Neural progenitor cell (in vitro differentiated cells): ENCODE data around the gene SPEF2. TPM values are rescaled to one million over a fixed set of nuclear protein-coding genes. Genes with fewer than 3 reads are reported as not detected.

ENCODE experiments used
- DNase-seq: peaks from one replicate; pipeline ENCODE4 v3.0.0-alpha.2; 2016; ENCODE audit warnings: low spot score
- H2AFZ ChIP-seq: fragments of 200-600 bp; sonication (generic); replicated peaks from 2 replicates; pipeline ENCODE4 v1.6.1; 2016; ENCODE audit warnings: antibody characterized with exemption
- H3F3A ChIP-seq: fragments of 200-600 bp; sonication (generic); 2 replicates; pipeline ENCODE4 v1.6.1; 2016; ENCODE audit warnings: antibody characterized with exemption, low read depth
- H3K27ac ChIP-seq: fragments of 200-600 bp; sonication (generic); 2 replicates; pipeline ENCODE4 v1.5.1; 2016; ENCODE audit warnings: mild to moderate bottlenecking
- H3K27me3 ChIP-seq: fragments of 200-600 bp; sonication (generic); 2 replicates; pipeline ENCODE4 v1.6.1; 2016; ENCODE audit warnings: mild to moderate bottlenecking, moderate library complexity
- H3K36me3 ChIP-seq: fragments of 200-600 bp; sonication (generic); 2 replicates; pipeline ENCODE4 v1.5.1; 2016
- H3K4me1 ChIP-seq: fragments of 200-600 bp; sonication (generic); 2 replicates; pipeline ENCODE4 v1.6.1; 2016; ENCODE audit warnings: mixed run types
- H3K4me2 ChIP-seq: fragments of 200-600 bp; sonication (generic); 2 replicates; pipeline ENCODE4 v1.6.1; 2016
- H3K4me3 ChIP-seq: fragments of 200-600 bp; sonication (generic); 2 replicates; pipeline ENCODE4 v1.5.1; 2016
- H3K79me2 ChIP-seq: fragments of 200-600 bp; sonication (generic); 2 replicates; pipeline ENCODE4 v1.6.1; 2016; ENCODE audit warnings: low read depth
- H3K9ac ChIP-seq: fragments of 200-600 bp; sonication (generic); 2 replicates; pipeline ENCODE4 v1.6.1; 2016
- H3K9me3 ChIP-seq: fragments of 200-600 bp; sonication (generic); 2 replicates; pipeline ENCODE4 v1.5.1; 2016; ENCODE audit warnings: low read depth
- H4K20me1 ChIP-seq: fragments of 200-600 bp; sonication (generic); 2 replicates; pipeline ENCODE4 v1.6.1; 2016; ENCODE audit warnings: low read depth
- H3K27ac Mint-ChIP-seq: 3 replicates; pipeline ENCODE4 v1.8.0; 2021; ENCODE audit warnings: mixed read lengths
- H3K27me3 Mint-ChIP-seq: 2 replicates; pipeline ENCODE4 v1.8.0; 2022; ENCODE audit warnings: low read depth, mild to moderate bottlenecking, inconsistent platforms, moderate library complexity, mixed read lengths; ENCODE audit not compliant: insufficient read depth
- H3K36me3 Mint-ChIP-seq: 3 replicates; pipeline ENCODE4 v1.8.0; 2021; ENCODE audit warnings: mixed read lengths
- H3K4me1 Mint-ChIP-seq: 3 replicates; pipeline ENCODE4 v1.8.0; 2021; ENCODE audit warnings: mixed read lengths
- H3K4me3 Mint-ChIP-seq: 3 replicates; pipeline ENCODE4 v1.8.0; 2021; ENCODE audit warnings: mild to moderate bottlenecking, moderate library complexity, mixed read lengths
- H3K9me3 Mint-ChIP-seq: 3 replicates; pipeline ENCODE4 v1.8.0; 2020; ENCODE audit warnings: mixed read lengths
- CTCF ChIP-seq: fragments of 200-600 bp; sonication (generic); IDR thresholded peaks from 2 replicates; pipeline ENCODE4 v1.5.1; 2017; ENCODE audit warnings: antibody characterized with exemption, mild to moderate bottlenecking
- EZH2 ChIP-seq: fragments of 200-600 bp; sonication (generic); IDR thresholded peaks from 2 replicates; pipeline ENCODE4 v1.6.1; 2017; ENCODE audit warnings: antibody characterized with exemption, mild to moderate bottlenecking, moderate library complexity
- EZH2phosphoT487 ChIP-seq: fragments of 200-600 bp; sonication (generic); IDR thresholded peaks from 2 replicates; pipeline ENCODE4 v1.6.1; 2017; ENCODE audit warnings: antibody characterized with exemption
- total RNA-seq: library from RNA; depleted of rRNA; stranded (reverse); fragments of >200 nt; gene quantifications from 2 replicates; pipeline ENCODE4 v1.2.3, GENCODE V29; 2015; ENCODE audit warnings: low replicate concordance

Gene SPEF2
- total RNA-seq, 1 donor from 2014 or later = 5.8 TPM

DNA sequence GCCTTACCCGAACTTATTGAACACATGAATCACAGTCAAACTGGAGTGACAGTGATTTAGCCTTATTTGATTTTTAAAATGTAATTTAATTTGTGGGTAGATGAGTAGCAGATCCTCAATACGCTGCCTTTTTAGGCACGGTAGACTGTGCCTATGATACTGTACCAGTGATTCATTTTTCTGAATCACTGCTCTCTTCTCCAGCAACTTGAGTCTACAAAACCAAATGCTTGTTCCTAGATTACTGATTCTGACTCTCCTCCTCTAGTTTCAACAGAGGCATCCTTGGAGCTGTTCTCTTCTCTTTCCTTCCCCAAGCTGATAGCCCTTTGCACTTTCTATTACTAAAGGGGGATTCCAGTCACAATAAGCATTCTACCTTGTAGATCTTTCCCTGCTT, 144.7 kb downstream of the SPEF2 start:
- H3K27me3 ChIP-seq = peaks cover 100% of the 10 kb centered on the region
- H3K9ac ChIP-seq = no peak overlapping the region
- H3K79me2 ChIP-seq = no peaks in the 10 kb centered on the region
- no peak overlapping the region for H3K4me2 ChIP-seq
- no peak overlapping the region for H3K27ac ChIP-seq
- no peaks in the 10 kb centered on the region for H3K4me1 Mint-ChIP-seq
- H3K27ac Mint-ChIP-seq = no peak overlapping the region
- no peaks in the 10 kb centered on the region for H3K27me3 Mint-ChIP-seq
- H3K36me3 Mint-ChIP-seq = no peaks in the 10 kb centered on the region
- DNase-seq = no peak
- no peak overlapping the region for H3K4me3 ChIP-seq
- H3K9me3 ChIP-seq = no peaks in the 10 kb centered on the region
- H3K4me3 Mint-ChIP-seq = no peak overlapping the region
- no peaks in the 10 kb centered on the region for H3K9me3 Mint-ChIP-seq
- H3K4me1 ChIP-seq = no peaks in the 10 kb centered on the region
- no peaks in the 10 kb centered on the region for H3K36me3 ChIP-seq
- no peak for TF ChIP-seq EZH2phosphoT487
- TF ChIP-seq EZH2 = no peak
- no peak for TF ChIP-seq CTCF
- no peaks in the 10 kb centered on the region for H3F3A ChIP-seq
- H4K20me1 ChIP-seq = no peaks in the 10 kb centered on the region
- H2AFZ ChIP-seq = no peak overlapping the region

DNA sequence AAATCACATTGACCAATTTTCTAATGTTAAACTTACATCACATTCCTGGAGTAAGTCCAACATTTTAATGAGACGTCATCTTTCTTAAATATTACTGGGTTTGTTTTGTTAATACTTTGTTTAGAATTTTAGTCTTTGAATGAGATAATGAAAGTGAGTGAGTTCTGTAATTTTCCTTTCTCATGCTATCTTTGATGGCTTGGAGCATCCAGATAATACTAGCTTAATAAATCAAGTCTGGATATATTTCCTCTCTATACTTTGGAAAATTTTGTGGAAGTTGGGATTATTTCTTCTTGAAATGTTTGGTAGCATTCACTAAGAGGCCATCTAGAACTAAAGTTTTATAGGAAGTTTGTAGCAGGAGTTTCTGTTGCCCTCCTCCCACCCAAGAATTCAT, 148.3 kb downstream of the SPEF2 start:
- no peak overlapping the region for H3K4me2 ChIP-seq
- no peak for DNase-seq
- H3K27me3 ChIP-seq = peaks cover 81% of the 10 kb centered on the region
- no peak overlapping the region for H3K4me3 Mint-ChIP-seq
- peaks cover 11% of the 10 kb centered on the region for H3K4me1 Mint-ChIP-seq
- peaks cover 7% of the 10 kb centered on the region for H3K4me1 ChIP-seq
- no peak overlapping the region for H3K9ac ChIP-seq
- H3K27ac Mint-ChIP-seq = no peak overlapping the region
- H3K9me3 ChIP-seq = no peaks in the 10 kb centered on the region
- no peaks in the 10 kb centered on the region for H3K79me2 ChIP-seq
- H4K20me1 ChIP-seq = no peaks in the 10 kb centered on the region
- H3K36me3 ChIP-seq = no peaks in the 10 kb centered on the region
- H2AFZ ChIP-seq = no peak overlapping the region
- no peaks in the 10 kb centered on the region for H3K27me3 Mint-ChIP-seq
- no peaks in the 10 kb centered on the region for H3K9me3 Mint-ChIP-seq
- no peaks in the 10 kb centered on the region for H3K36me3 Mint-ChIP-seq
- H3F3A ChIP-seq = no peaks in the 10 kb centered on the region
- no peak overlapping the region for H3K27ac ChIP-seq
- H3K4me3 ChIP-seq = no peak overlapping the region
- no peak for TF ChIP-seq CTCF
- no peak for TF ChIP-seq EZH2phosphoT487
- TF ChIP-seq EZH2 = no peak

- Histone ChIP-seq H3K4me2 (peak overlapping the region; percentile 47), H3F3A (no peaks in the 10 kb centered on the region), H3K27ac (no peak overlapping the region), H3K79me2 (no peaks in the 10 kb centered on the region), H3K27me3 (peaks cover 62% of the 10 kb centered on the region), H4K20me1 (no peaks in the 10 kb centered on the region), H2AFZ (no peak overlapping the region), H3K4me1 (peaks cover 20% of the 10 kb centered on the region), H3K36me3 (no peaks in the 10 kb centered on the region), H3K9ac (no peak overlapping the region), H3K9me3 (no peaks in the 10 kb centered on the region), H3K4me3 (no peak overlapping the region)
- H3K4me3 Mint-ChIP-seq = no peak overlapping the region
- no peak for TF ChIP-seq CTCF
- TF ChIP-seq EZH2phosphoT487 = no peak
- TF ChIP-seq EZH2 = no peak
- no peak overlapping the region for H3K27ac Mint-ChIP-seq
- H3K4me1 Mint-ChIP-seq = peaks cover 11% of the 10 kb centered on the region
- no peaks in the 10 kb centered on the region for H3K9me3 Mint-ChIP-seq
- H3K36me3 Mint-ChIP-seq = no peaks in the 10 kb centered on the region
- no peaks in the 10 kb centered on the region for H3K27me3 Mint-ChIP-seq
- DNase-seq = no peak
These were observed 153.6 kb downstream of the SPEF2 start for GRCh38 chr5:35771300-35771699.

DNA sequence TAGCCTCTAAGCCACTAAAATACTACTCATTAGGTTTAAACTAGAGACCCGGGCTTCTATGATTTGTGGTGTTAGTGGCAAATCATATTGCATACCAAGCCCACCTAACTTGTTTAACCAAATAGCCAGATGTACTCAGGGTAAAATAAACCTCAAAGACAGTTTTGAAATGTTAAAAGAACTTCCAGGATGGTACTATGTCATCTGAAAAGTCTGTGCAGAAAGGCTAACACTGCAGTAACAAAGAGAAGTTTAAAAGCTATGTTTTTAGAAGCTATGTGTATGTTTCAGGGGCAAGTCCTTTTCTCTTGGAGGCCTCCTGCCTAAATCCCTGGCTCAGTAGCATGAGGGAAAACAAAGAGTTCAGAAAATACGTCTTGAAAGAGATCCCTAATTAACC, 154.2 kb downstream of the SPEF2 start:
- H3K27ac Mint-ChIP-seq = no peak overlapping the region
- Histone ChIP-seq H2AFZ (peak overlapping the region; percentile 39), H3K79me2 (no peaks in the 10 kb centered on the region), H3K9ac (no peak overlapping the region), H3K27me3 (peaks cover 62% of the 10 kb centered on the region), H3K4me3 (no peak overlapping the region), H3K4me1 (peaks cover 20% of the 10 kb centered on the region), H3K9me3 (no peaks in the 10 kb centered on the region), H3K27ac (no peak overlapping the region), H3K4me2 (peak overlapping the region; percentile 47), H3F3A (no peaks in the 10 kb centered on the region), H3K36me3 (no peaks in the 10 kb centered on the region), H4K20me1 (no peaks in the 10 kb centered on the region)
- H3K9me3 Mint-ChIP-seq = no peaks in the 10 kb centered on the region
- no peak overlapping the region for H3K4me3 Mint-ChIP-seq
- no peaks in the 10 kb centered on the region for H3K27me3 Mint-ChIP-seq
- peaks cover 11% of the 10 kb centered on the region for H3K4me1 Mint-ChIP-seq
- TF ChIP-seq EZH2phosphoT487 (no peak), EZH2 (no peak), CTCF (no peak)
- DNase-seq = peak; percentile 16
- no peaks in the 10 kb centered on the region for H3K36me3 Mint-ChIP-seq
